SK-N-SH treated with all-trans-retinoic acid at 6 μM for 48 hours (cell line): Measurements from ENCODE around the gene HLF.

Experiments used
- ATAC-seq: fragments of 200-7000 bp; cut with Tn5 transposase; 3 replicates; pipeline ENCODE4 v1.9.1; 2020; ENCODE audit warnings: mild to moderate bottlenecking, moderate library complexity
- ARNTL ChIP-seq: fragments of 450-650 bp; formaldehyde crosslinking; IDR thresholded peaks from 2 replicates; pipeline ENCODE4 v1.5.0; 2020; ENCODE audit warnings: low read depth, mild to moderate bottlenecking, moderate library complexity, borderline replicate concordance
- BACH2 ChIP-seq: fragments of 250-450 bp; sonication (Bioruptor Pico); IDR thresholded peaks from 2 replicates; pipeline ENCODE4 v1.9.0; 2021; ENCODE audit warnings: mild to moderate bottlenecking, borderline replicate concordance
- CREB5 ChIP-seq: fragments of 250-450 bp; sonication (Bioruptor Pico); IDR thresholded peaks from 2 replicates; pipeline ENCODE4 v1.5.1; 2020; ENCODE audit warnings: low read depth, mild to moderate bottlenecking, moderate library complexity
- CSRNP3 ChIP-seq: fragments of 250-450 bp; sonication (Bioruptor Pico); IDR thresholded peaks from 2 replicates; pipeline ENCODE4 v1.5.1; 2021; ENCODE audit warnings: mild to moderate bottlenecking, moderate library complexity
- ESRRG ChIP-seq: fragments of 250-450 bp; sonication (Bioruptor Pico); IDR thresholded peaks from 2 replicates; pipeline ENCODE4 v1.6.1; 2021; ENCODE audit warnings: mild to moderate bottlenecking
- GLIS3 ChIP-seq: fragments of 250-450 bp; sonication (Bioruptor Pico); IDR thresholded peaks from 2 replicates; pipeline ENCODE4 v1.5.0; 2020; ENCODE audit warnings: mild to moderate bottlenecking, moderate library complexity
- ISL1 ChIP-seq: fragments of 250-450 bp; sonication (Bioruptor Pico); IDR thresholded peaks from 2 replicates; pipeline ENCODE4 v2.1.2; 2022; ENCODE audit warnings: mild to moderate bottlenecking, moderate library complexity
- OSR1 ChIP-seq: fragments of 250-450 bp; sonication (Bioruptor Pico); IDR thresholded peaks from 2 replicates; pipeline ENCODE4 v1.8.0; 2022; ENCODE audit warnings: moderate library complexity, mild to moderate bottlenecking, inconsistent platforms
- POU6F1 ChIP-seq: fragments of 250-450 bp; sonication (Bioruptor Pico); IDR thresholded peaks from 2 replicates; pipeline ENCODE4 v1.8.0; 2021; ENCODE audit warnings: low read depth, mild to moderate bottlenecking, moderate library complexity, borderline replicate concordance
- RARB ChIP-seq: fragments of 250-450 bp; sonication (Bioruptor Pico); IDR thresholded peaks from 2 replicates; pipeline ENCODE4 v1.8.0; 2021; ENCODE audit warnings: mild to moderate bottlenecking, moderate library complexity
- SNAI2 ChIP-seq: fragments of 250-450 bp; sonication (Bioruptor Pico); IDR thresholded peaks from 2 replicates; pipeline ENCODE4 v1.5.0; 2020; ENCODE audit warnings: mild to moderate bottlenecking, moderate library complexity
- TCF4 ChIP-seq: fragments of 250-450 bp; sonication (Bioruptor Pico); IDR thresholded peaks from 2 replicates; pipeline ENCODE4 v1.8.0; 2021; ENCODE audit warnings: mild to moderate bottlenecking, moderate library complexity, borderline replicate concordance
- TSHZ2 ChIP-seq: fragments of 250-450 bp; sonication (Bioruptor Pico); IDR thresholded peaks from 2 replicates; pipeline ENCODE4 v1.5.0; 2020; ENCODE audit warnings: mild to moderate bottlenecking, moderate library complexity
- ZC3H10 ChIP-seq: fragments of 250-450 bp; sonication (Bioruptor Pico); IDR thresholded peaks from 2 replicates; pipeline ENCODE4 v1.5.1; 2021; ENCODE audit warnings: mild to moderate bottlenecking, moderate library complexity
- ZFP3 ChIP-seq: fragments of 250-450 bp; sonication (Bioruptor Pico); IDR thresholded peaks from 2 replicates; pipeline ENCODE4 v1.5.0; 2020; ENCODE audit warnings: mild to moderate bottlenecking, moderate library complexity
- ZFP30 ChIP-seq: fragments of 450-650 bp; formaldehyde crosslinking; IDR thresholded peaks from 2 replicates; pipeline ENCODE4 v1.5.0; 2022; ENCODE audit warnings: mild to moderate bottlenecking, moderate library complexity
- ZNF565 ChIP-seq: fragments of 450-650 bp; formaldehyde crosslinking; conservative IDR thresholded peaks from 2 replicates; pipeline ENCODE4 v1.5.0; 2020; ENCODE audit warnings: low read depth, mild to moderate bottlenecking, moderate library complexity
- ZNF70 ChIP-seq: fragments of 450-650 bp; formaldehyde crosslinking; IDR thresholded peaks from 2 replicates; pipeline ENCODE4 v1.5.0; 2020; ENCODE audit warnings: mild to moderate bottlenecking, moderate library complexity
- ZNF8 ChIP-seq: fragments of 450-650 bp; formaldehyde crosslinking; IDR thresholded peaks from 2 replicates; pipeline ENCODE4 v1.5.0; 2020; ENCODE audit warnings: mild to moderate bottlenecking, moderate library complexity

Gene HLF

GRCh38 chr17:55233840-55234239 lies 30.9 kb upstream of the HLF start (continued):
- TF ChIP-seq POU6F1 (CRISPR knock-in tag) (no peak), TSHZ2 (no peak), ARNTL (CRISPR knock-in tag) (no peak), CREB5 (CRISPR knock-in tag) (no peak), ESRRG (CRISPR knock-in tag) (no peak), RARB (CRISPR knock-in tag) (no peak), OSR1 (CRISPR knock-in tag) (no peak), SNAI2 (CRISPR knock-in tag) (no peak), GLIS3 (CRISPR knock-in tag) (no peak), ZNF565 (CRISPR knock-in tag) (no peak), ZC3H10 (CRISPR knock-in tag) (no peak), ZNF8 (CRISPR knock-in tag) (no peak), TCF4 (CRISPR knock-in tag) (no peak)
- TF ChIP-seq, all 23 proteins: peak for 0

GRCh38 chr17:55236316-55236715 lies 28.4 kb upstream of the HLF start:
- no peak for ATAC-seq
- TF ChIP-seq BACH2 (CRISPR knock-in tag): no peak
- no peak for TF ChIP-seq ZNF70
- TF ChIP-seq CREB5 (CRISPR knock-in tag): no peak
- TF ChIP-seq ESRRG (CRISPR knock-in tag): no peak
- TF ChIP-seq GLIS3 (CRISPR knock-in tag): no peak
- TF ChIP-seq CSRNP3 (CRISPR knock-in tag): no peak
- TF ChIP-seq ISL1 (CRISPR knock-in tag): no peak
- no peak for TF ChIP-seq TSHZ2
- TF ChIP-seq SNAI2 (CRISPR knock-in tag): no peak
- no peak for TF ChIP-seq ZNF8 (CRISPR knock-in tag)
- no peak for TF ChIP-seq RARB (CRISPR knock-in tag)
- TF ChIP-seq TCF4 (CRISPR knock-in tag): no peak
- no peak for TF ChIP-seq ZFP3 (CRISPR knock-in tag)
- no peak for TF ChIP-seq ZFP30
- TF ChIP-seq ARNTL (CRISPR knock-in tag): no peak
- no peak for TF ChIP-seq POU6F1 (CRISPR knock-in tag)
- TF ChIP-seq OSR1 (CRISPR knock-in tag): no peak
- TF ChIP-seq ZNF565 (CRISPR knock-in tag): no peak
